ENCODE measurements around the gene IGHMBP2. TPM values are rescaled to one million over a fixed set of nuclear protein-coding genes. Genes with fewer than 3 reads are reported as not detected.

IGHMBP2 gene
- total RNA-seq, 1 donor from 2014 or later: 20.3 TPM

DNA sequence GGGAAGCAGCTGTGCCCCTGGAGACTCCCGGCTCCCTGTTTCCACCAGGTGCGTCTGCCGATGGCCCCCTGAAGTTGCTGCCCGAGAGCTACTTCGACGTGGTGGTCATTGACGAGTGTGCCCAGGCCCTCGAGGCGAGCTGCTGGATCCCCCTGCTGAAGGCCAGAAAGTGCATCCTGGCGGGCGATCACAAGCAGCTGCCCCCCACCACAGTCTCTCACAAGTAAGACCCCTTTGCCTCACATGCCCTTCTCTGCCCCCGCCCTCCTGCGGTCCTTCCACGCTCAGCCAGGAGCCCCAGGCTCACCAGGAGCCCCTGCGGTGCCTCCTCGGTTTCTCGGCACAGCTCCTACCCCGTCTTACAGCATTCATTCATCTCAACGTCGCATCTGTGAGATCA is 25.4 kb downstream of the IGHMBP2 start:
- no peak overlapping the region for H3K4me3 ChIP-seq
- H3K36me3 ChIP-seq: peaks cover 57% of the 10 kb centered on the region
- no peak for ATAC-seq
- intact Hi-C loops (cut with DNase I): no loop called here
- no peaks in the 10 kb centered on the region for H3K4me1 ChIP-seq
- no peaks in the 10 kb centered on the region for H3K27me3 ChIP-seq
- H3K9me3 ChIP-seq: peaks cover 11% of the 10 kb centered on the region
- no peak for DNase-seq
- H3K27ac ChIP-seq: no peak overlapping the region
- TF ChIP-seq, protein P1, sequence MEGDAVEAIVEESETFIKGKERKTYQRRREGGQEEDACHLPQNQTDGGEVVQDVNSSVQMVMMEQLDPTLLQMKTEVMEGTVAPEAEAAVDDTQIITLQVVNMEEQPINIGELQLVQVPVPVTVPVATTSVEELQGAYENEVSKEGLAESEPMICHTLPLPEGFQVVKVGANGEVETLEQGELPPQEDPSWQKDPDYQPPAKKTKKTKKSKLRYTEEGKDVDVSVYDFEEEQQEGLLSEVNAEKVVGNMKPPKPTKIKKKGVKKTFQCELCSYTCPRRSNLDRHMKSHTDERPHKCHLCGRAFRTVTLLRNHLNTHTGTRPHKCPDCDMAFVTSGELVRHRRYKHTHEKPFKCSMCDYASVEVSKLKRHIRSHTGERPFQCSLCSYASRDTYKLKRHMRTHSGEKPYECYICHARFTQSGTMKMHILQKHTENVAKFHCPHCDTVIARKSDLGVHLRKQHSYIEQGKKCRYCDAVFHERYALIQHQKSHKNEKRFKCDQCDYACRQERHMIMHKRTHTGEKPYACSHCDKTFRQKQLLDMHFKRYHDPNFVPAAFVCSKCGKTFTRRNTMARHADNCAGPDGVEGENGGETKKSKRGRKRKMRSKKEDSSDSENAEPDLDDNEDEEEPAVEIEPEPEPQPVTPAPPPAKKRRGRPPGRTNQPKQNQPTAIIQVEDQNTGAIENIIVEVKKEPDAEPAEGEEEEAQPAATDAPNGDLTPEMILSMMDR (IDR thresholded peaks at IDR 0.05): no peak

DNA sequence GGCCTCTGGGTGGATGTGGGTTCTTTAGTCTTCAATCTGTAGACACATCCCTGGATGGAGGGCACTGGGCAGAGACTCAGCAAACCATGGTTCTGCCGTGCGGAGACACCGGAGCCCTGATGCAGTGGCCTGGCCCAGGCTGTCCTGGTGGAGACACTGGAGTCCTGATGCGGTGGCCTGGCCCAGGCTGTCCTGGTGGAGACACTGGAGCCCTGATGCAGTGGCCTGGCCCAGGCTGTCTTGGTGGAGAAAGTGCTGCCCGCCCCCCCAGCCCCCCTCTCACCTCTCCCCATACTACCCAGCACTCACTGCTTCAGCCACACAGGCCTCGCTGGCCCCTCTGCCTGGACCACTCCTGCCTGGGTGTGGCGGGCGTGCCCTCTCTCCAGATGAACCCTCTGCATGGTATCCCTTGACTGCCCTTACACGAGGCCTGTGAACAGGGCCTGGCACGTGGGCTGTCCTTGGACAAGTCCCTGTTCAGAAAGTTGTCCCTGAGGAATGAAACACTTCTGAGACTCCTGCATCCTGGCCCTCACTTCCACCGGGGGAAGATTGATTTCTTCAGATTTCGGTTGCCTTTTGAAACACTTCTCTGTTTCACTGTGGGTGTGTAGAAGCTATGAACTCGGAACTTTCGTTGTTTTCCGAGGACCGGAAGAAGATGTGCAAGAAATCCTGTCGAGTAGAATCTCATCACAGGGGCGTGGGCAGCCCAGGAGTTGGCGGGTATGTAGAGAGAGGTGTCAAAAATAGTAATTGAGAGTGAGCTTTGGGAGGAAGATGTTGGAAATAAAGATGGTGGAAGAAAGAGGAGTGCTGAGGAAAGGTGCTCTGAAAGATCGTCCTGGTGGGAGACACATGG is 26.2 kb downstream of the IGHMBP2 start:
- Histone ChIP-seq H3K4me3 (no peak overlapping the region), H3K36me3 (peaks cover 59% of the 10 kb centered on the region), H3K9me3 (peaks cover 10% of the 10 kb centered on the region), H3K27ac (no peak overlapping the region), H3K27me3 (no peaks in the 10 kb centered on the region), H3K4me1 (no peaks in the 10 kb centered on the region)
- TF ChIP-seq, protein P1 (IDR thresholded peaks at IDR 0.05): no peak
- ATAC-seq (no peak), DNase-seq (no peak)
- intact Hi-C loops (cut with DNase I): no loop called here

DNA sequence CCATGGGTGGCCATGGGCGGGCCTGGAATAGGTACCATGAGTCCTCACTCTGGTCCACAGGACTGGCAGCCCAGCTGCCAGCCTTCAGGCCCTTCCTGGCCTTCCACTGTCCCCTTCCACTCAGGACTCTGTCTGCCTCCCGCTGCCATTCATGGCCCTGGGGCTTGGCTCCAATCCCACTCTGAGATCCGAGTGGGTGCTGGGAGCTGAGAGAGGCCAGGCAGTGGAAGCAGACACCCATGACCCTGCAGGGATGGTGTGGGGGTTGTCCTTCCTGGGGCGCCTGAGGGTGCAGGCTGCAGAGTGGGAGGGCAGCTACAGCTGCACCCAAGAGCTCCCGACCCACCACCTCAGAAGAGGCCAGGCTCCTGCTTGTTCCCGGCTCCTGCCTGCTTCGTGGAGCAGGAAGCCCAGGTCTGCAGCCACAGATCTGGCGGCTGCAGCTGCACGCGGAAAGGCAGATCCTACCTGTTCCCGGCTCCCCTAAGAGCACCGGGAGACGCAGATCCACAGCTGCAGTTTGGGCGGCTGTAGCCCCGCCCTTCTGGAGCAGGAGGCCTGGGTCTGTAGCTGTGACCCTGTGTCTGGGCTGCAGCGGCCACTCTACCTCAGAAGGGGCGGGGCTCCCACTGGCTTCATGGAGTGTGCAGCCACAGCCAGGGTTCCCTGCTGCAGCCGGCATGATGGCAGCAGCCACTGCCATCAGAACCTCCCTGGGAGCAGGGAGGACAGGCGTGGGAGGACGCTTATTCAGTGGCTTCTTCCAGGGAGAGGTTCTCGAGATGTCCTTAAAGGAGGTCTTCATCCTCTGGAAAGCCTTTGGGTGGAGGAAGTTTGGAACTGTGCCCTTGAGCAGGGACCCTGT is 27.5 kb downstream of the IGHMBP2 start:
- Histone ChIP-seq H3K4me1 (no peaks in the 10 kb centered on the region), H3K27me3 (no peaks in the 10 kb centered on the region), H3K27ac (no peak overlapping the region), H3K4me3 (no peak overlapping the region), H3K36me3 (peaks cover 70% of the 10 kb centered on the region), H3K9me3 (no peaks in the 10 kb centered on the region)
- TF ChIP-seq, protein P1 (IDR thresholded peaks at IDR 0.05): no peak
- no peak for ATAC-seq
- intact Hi-C loops (cut with DNase I): no loop called here
- DNase-seq: no peak

DNA sequence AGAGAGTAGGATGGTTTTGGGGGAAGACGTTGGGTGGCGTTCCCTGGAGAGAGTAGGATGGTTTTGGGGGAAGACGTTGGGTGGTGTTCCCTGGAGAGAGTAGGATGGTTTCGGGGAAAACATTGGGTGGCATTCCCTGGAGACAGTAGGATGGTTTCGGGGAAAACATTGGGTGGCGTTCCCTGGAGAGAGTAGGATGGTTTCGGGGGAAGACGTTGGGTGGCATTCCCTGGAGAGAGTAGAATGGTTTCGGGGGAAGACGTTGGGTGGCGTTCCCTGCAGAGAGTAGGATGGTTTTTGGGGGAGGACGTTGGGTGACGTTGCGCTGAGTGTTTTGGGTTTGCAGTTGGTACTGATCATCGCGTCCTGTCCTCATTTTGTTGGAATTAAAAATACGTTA is 28.2 kb downstream of the IGHMBP2 start:
- no peak overlapping the region for H3K27ac ChIP-seq
- H3K4me3 ChIP-seq: no peak overlapping the region
- TF ChIP-seq, protein P1 (IDR thresholded peaks at IDR 0.05): no peak
- no peaks in the 10 kb centered on the region for H3K27me3 ChIP-seq
- ATAC-seq: no peak
- peaks cover 77% of the 10 kb centered on the region for H3K36me3 ChIP-seq
- no peaks in the 10 kb centered on the region for H3K9me3 ChIP-seq
- no peak for DNase-seq
- H3K4me1 ChIP-seq: no peaks in the 10 kb centered on the region
- intact Hi-C loops (cut with DNase I): no loop called here

DNA sequence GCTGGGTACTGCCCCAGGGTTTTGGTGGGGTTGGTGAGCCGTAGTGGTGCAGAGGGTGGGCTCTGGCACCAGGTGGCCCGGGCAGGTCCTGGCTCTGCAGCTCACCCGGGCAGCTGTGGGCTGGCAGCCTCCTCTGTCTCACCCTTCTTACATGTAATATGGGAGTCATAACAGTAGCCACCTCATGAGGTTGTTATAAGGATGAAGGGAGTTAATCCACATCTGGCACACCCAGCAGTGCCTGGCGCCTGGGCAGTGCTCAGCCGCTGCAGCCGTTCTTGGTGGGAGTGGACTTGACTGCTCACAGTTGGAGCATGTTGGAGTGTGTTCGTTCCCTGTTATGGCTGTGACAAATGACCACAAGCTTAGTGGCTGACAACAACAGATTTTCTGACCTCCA is 28.7 kb downstream of the IGHMBP2 start:
- ATAC-seq (no peak), DNase-seq (no peak)

More for the DNA sequence above, 28.7 kb downstream of the IGHMBP2 start:
- no peaks in the 10 kb centered on the region for H3K4me1 ChIP-seq
- no peaks in the 10 kb centered on the region for H3K9me3 ChIP-seq
- TF ChIP-seq, protein P1 (IDR thresholded peaks at IDR 0.05): no peak
- no peaks in the 10 kb centered on the region for H3K27me3 ChIP-seq
- no peak overlapping the region for H3K27ac ChIP-seq
- intact Hi-C loops (cut with DNase I): no loop called here
- no peak overlapping the region for H3K4me3 ChIP-seq
- peaks cover 81% of the 10 kb centered on the region for H3K36me3 ChIP-seq
